D341Med (cell line): Measurements from ENCODE around the gene CRAMP1.

Experiments
- DNase-seq: peaks from one replicate; pipeline ENCODE4 v3.0.0; 2012; ENCODE audit warnings: low spot score

CRAMP1 gene

DNA sequence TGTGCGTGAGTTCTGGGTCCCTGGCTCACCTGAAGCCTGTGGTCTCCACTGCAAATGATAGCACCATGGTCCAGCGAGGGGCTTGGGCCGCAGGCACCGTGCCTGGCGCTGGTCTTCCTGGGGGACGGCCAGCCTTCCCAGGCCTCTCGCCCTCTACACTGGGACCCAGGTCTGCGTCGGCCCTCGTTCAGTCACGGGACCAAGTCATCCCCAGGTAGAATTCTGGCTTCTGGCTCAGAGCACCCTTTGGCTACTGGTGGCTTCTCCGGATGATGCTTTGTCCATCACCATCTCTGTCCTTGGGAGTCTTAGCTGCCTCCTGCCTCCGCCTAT is 20.4 kb downstream of the CRAMP1 start:
- no peak for DNase-seq

GRCh38 chr16:1633310-1633709 is 21.1 kb downstream of the CRAMP1 start:
- no peak for DNase-seq

DNA sequence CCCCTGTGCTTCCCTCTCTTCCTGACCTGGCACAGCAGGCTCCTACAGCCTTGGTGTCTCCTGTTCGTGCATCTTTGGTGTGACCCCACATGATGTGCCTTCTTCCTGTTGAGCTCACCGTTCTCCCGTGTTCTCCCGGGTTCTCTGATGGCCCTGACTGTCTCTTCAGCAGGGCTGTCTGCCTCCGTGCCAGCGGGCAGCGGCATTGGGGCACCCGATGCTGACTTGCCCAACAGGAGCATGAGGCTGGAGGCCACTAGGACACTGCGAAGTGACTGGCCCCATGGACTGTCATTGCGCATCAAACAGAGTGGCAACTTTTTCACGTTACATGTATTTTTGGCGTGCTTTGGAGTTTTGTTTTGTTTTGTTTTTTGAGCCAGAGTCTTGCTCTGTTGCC is 22.4 kb downstream of the CRAMP1 start:
- DNase-seq: no peak

DNA sequence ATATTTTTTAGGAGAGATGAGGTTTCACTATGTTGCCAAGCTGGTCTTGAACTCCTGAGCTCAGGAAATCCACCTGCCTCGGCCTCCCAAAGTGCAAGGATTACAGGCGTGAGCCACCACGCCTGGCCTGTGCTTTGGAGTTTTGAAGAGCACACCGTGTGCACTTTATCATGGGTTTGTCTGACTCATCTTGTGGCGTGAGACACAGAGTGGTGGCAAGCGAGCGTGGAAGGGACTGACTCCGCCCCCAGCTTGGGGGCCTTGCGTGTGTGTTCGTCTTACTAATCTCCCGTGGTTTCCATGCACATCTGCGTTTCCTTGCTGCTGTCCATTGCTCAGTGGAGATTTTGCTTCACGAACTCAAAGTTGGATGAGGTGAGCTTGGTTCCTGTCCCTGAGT is 22.9 kb downstream of the CRAMP1 start:
- DNase-seq: no peak

DNA sequence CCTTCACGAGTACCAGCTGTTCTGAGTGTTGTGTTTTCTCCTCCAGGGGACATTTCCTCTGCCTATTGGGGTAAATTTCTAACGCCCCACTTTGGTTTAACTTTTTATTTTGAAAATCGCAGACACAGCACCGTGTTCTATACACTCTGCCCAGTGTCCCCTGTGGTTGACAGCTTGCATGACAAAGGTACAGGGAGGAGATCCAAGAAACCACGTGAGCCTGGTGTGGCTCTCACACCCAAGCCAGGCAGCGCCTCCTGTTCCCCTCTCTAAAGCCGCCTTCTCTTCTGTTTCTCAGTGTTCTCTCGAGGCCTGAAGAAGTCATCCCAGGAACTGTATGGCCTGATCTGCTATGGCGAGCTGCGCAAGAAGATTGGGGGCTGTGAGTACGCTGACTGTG is 25.4 kb downstream of the CRAMP1 start:
- DNase-seq: no peak

DNA sequence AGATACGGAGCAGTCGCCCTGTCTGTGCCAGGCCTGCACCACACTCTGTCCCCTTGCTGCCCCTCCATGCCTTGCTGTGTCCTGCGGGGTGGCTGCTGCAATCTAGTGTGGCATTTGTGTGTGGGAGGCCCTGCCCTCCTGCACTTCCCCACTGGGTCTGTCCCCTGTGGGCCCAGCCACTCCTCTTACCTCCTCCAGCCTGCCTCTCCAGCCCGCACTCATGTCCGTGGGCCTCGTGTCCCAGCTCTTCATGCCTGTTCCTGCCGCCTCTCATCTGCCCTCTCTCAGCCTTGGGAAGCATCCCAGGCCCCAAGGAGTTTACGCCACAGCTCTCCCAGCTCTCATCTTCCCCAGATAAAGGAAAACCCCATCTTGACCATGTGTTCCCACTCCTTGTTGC is 26.6 kb downstream of the CRAMP1 start:
- DNase-seq: no peak

GRCh38 chr16:1639282-1639681 is 27.1 kb downstream of the CRAMP1 start:
- DNase-seq: no peak

GRCh38 chr16:1639860-1640259 is 27.7 kb downstream of the CRAMP1 start:
- no peak for DNase-seq

DNA sequence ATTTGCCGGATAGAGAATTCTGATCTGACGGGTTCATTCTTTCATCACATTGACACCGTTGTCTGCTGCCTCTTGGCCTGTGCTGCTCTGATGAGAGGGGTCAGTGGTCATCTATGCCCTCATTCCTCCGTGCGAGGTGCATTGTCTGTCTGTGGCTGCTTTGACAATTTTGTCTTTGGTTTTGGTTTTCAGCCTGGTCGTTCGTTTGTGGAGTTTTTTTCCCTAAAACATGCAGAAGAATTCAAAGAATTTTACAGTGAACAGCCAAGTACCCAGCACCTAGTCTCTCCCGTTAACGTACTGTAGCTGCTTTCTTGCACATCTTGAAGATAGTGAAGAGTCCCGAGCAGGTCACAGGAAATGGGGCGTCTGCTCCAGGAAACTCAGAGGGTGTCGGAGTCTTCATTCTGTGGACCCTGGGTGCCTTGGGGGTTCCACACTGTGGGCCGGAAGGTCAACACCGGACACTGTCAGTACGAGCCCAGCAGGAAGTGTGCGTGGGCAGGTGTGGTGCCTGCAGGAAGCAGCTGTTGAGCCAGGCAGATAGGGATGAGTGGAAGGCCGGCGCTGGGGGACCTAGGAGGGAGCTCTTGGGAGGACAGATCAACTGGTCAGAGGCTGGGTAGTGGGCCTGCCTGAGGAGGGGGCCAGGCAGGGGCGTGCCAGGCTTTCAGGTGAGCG is 28.2 kb downstream of the CRAMP1 start:
- no peak for DNase-seq

- DNase-seq: no peak
Observed at GRCh38 chr16:1641261-1641660, 29.1 kb downstream of the CRAMP1 start.

DNA sequence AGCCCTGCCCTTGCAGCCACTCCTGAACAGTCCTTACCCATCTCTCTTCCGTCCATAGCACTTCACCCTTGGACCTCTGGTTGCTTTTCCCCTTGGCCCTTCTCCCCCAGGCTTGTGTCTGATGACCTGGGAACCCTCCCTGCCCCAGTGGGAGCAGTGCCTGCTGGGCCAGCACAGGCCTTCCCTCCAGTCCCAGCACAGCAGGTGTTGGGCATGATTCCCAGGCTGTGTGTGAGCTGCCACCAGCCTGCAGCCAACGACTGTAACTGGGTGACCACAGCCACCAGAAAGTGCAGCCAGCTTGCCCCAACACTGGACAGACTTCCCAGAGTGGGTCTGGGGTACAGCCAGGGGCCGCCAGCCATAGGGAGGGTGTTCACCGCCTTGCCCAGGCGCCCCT is 30.0 kb downstream of the CRAMP1 start:
- no peak for DNase-seq

- DNase-seq: no peak
Observed at GRCh38 chr16:1642753-1643152, 30.6 kb downstream of the CRAMP1 start.

GRCh38 chr16:1643521-1643920 is 31.4 kb downstream of the CRAMP1 start:
- DNase-seq: no peak

DNA sequence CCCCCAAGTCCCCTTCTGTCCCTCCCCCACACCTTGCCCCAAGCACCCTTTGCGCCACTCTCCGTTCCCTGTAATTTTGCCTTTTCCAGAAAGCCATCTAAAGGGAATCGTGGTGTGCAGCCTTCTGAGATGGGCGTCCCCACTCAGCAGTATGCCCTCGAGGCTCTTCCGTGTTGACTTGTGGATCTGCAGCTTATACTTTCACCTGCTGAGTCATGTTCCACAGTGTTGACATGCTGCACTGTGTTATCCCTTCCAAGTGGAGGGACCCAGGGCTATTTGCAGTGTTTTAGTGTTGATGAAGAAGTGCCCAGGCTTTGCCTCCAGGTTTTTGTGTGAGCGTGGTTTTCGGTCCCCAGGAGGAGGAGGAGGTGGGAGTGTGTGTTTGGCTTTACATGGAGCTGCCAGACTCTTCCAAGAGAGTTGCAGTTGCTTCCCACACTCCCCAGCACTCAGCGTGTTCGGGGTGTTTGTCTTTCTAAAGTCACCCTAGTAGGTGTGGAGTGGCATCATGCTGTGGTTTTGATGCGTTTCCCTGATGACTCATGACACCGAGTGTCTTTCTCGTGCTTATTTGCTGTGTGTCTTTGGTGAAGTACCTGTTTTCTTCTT is 33.9 kb downstream of the CRAMP1 start:
- no peak for DNase-seq

DNA sequence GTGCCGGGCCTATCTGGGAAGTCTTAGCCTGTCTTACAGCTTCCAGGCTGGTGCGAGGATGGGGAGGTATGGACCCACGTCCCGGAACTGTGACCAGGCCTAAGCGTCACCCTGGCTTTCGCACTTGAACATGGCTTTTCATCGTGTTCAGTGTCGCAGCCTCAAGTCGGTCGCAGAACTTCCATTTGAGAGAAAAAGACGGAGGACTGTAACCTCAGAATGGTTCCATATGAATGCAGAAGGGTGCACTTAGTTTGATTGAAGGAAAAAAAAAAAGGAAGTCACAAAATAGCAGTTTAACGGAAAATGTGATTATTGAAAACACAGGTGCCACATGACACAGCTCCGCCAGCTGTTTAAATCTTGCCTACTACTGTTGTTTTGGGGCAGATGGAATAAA is 35.7 kb downstream of the CRAMP1 start:
- no peak for DNase-seq

DNA sequence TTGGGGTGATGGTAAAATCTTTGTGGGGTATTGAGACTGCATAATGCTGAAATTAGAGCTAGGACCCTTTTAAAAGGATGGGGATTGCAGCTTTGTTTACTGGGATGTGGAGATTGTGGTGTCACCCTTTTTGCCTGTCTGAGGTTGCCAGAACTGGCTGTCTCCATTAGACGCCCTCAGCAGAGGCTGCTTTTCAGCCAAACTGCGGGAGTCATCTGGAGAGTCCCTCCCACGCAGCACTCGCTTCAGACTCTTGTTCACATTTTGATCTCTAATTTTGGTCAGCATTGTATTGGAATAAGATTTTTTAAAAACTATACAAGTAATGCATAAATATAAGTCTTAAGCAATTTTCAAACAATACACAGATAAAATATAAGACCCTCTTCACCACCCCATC is 38.0 kb downstream of the CRAMP1 start:
- DNase-seq: no peak

DNA sequence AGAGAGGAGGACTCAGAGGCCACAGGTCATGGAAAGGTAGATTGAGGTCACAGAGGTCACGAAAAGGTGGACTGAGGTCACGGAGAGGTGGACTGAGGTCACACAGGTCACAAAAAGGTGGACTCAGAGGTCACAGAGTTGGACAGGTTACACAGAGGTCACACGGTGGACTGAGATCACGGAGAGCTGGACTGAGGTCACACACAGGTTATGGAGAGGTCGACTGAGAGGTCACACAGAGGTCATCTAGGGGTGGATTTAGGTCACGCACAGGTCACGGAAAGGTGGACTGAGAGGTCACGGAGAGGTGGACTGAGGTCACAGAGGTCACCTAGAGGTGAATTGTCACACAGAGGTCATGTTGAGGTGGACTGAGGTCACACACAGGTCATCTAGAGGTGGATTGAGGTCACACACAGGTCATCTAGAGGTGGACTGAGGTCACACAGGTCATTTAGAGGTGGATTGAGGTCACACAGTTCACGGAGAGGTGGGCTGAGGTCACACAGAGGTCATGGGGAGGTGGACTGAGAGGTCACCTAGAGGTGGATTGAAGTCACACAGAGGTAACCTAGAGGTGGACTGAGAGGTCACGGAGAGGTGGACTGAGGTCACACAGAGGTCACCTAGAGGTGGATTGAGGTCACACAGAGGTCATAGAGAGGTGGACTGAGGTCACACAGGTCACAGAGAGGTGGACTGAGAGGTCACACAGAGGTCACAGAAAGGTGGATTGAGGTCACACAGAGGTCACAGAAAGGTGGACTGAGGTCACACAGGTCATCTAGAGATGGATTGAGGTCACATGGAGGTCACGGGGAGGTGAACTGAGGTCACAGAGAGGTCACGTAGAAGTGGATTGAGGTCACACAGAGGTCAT is 39.2 kb downstream of the CRAMP1 start:
- DNase-seq: no peak

DNA sequence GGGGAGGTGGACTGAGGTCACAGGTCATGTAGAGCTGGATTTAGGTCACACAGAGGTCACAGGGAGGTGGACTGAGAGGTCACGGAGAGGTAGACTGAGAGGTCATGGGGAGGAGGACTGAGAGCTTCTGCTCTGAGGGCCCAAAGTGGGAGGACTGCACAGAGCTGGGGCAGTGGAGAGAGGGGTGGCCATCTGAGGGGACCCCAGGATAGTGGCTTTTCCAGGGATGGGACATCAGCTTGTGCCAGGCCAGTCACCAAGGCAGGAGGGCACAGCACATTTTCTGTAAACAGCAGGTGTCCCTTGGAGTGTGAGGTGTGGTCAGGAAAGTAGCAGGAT is 39.8 kb downstream of the CRAMP1 start:
- DNase-seq: no peak

- no peak for DNase-seq
Observed at GRCh38 chr16:1653023-1653422, 40.9 kb downstream of the CRAMP1 start.

DNA sequence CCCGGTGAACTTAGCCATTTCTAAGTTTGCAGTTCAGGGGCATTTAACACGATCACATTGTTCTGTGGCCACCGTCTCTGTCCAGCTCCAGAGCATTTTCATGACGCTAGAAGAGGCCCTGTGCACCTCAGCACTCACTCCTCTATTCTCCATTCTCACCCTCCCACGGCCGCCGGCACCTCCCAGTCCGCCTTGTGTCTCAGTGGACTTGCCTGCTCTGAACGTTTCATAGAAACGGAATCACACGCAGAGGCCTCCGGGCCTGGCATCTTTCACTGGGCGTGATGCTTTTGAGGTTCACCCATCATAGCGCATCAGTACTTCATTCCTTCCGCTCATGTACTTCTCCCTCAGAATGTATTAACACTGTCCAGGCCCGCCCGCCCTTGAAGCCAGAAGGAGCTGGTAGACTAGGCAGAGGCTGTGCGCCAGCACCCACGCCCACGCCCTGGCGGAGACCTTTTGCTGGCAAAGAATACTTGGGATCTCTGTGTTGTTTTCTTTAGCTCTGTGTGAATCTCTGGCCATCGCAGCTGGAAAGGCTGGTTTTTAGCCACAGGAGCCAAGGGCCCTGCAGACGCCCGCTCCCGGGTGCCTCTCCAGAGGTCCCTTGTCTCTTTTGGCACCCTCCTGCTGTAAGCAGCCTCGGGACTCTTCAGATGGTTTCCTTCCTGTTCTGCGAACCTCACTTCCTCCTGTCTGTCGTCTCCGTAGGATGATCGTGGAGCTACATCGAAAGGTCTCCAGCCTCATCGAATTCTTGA is 42.5 kb downstream of the CRAMP1 start:
- no peak for DNase-seq

- no peak for DNase-seq
Observed at GRCh38 chr16:1655269-1655807, 43.2 kb downstream of the CRAMP1 start.
